ENCODE data around the gene NECTIN2. TPM values are rescaled to one million over a fixed set of nuclear protein-coding genes. Genes with fewer than 3 reads are reported as not detected.
"Not testable (repeated sequence)": the region's sequence is repeated elsewhere in the genome, so short reads cannot be mapped to it uniquely, and the experiment has no call there.

Gene NECTIN2
- total and polyA plus RNA-seq, 2 experiments from 2014 or later = 60.5 to 71.7 TPM

GRCh38 chr19:44924243-44924725 lies 78.2 kb downstream of the NECTIN2 start:
- Histone ChIP-seq H3K36me3 (ENCODE audit: low read depth) (no peaks in the 10 kb centered on the region), H3K4me2 (ENCODE audit: unreplicated experiment) (no peak overlapping the region), H3K9ac (no peak overlapping the region), H2AFZ (no peak overlapping the region), H3K4me3 (no peak overlapping the region), H3K4me1 (ENCODE audit: insufficient read depth) (peaks cover 9% of the 10 kb centered on the region), H3K27me3 (replicated peaks; ENCODE audit: insufficient read depth) (no peaks in the 10 kb centered on the region), H4K20me1 (ENCODE audit: insufficient read depth) (no peaks in the 10 kb centered on the region), H3K9me2 (ENCODE audit: insufficient read depth) (no peaks in the 10 kb centered on the region), H3K79me2 (ENCODE audit: insufficient read depth) (no peaks in the 10 kb centered on the region), H3K27ac (no peak overlapping the region), H3F3A (ENCODE audit: insufficient read depth) (no peaks in the 10 kb centered on the region), H3K9me3 (ENCODE audit: low read depth) (no peaks in the 10 kb centered on the region)
- no peak for TF ChIP-seq EZH2 (IDR thresholded peaks at IDR 0.05; ENCODE audit: insufficient read depth, poor library complexity, severe bottlenecking)
- TF ChIP-seq EZH2phosphoT487 (IDR thresholded peaks at IDR 0.05; ENCODE audit: insufficient read depth, low read depth) = no peak
- in situ Hi-C loops (cut with MboI) = no loop called here
- no peak for DNase-seq
- WGBS, 2 experiments (ENCODE audit: low coverage in 1 of 2, low lambda C conversion rate in 2 of 2, missing lambda C conversion rate in 2 of 2) = 91 to 94% methylated on average over 8 of the region's 8 CpGs

- DNase-seq = peak; percentile 44
These were observed 79.2 kb downstream of the NECTIN2 start for GRCh38 chr19:44925114-44925891.

GRCh38 chr19:44926245-44927077 lies 80.4 kb downstream of the NECTIN2 start:
- H3K9ac ChIP-seq; H3K27me3 ChIP-seq (replicated peaks; ENCODE audit: insufficient read depth); H3K4me1 ChIP-seq (ENCODE audit: insufficient read depth); H3K9me3 ChIP-seq (ENCODE audit: low read depth); in situ Hi-C loops (cut with MboI); H3K36me3 ChIP-seq (ENCODE audit: low read depth); H3K9me2 ChIP-seq (ENCODE audit: insufficient read depth); H3K27ac ChIP-seq; DNase-seq; H3K79me2 ChIP-seq (ENCODE audit: insufficient read depth); H4K20me1 ChIP-seq (ENCODE audit: insufficient read depth); H3F3A ChIP-seq (ENCODE audit: insufficient read depth): not testable (repeated sequence)
- Histone ChIP-seq H3K4me2 (ENCODE audit: unreplicated experiment) (peak overlapping the region; percentile 44), H2AFZ (peak overlapping the region; percentile 59; the same call in 1 of the 2 replicates), H3K4me3 (0 out of 2 replicates have a peak overlapping the region, but pooled peaks have one; percentile 36)
- 44 to 56% methylated on average over 9 to 18 of the region's 19 CpGs for WGBS, 2 experiments (ENCODE audit: low coverage in 1 of 2, low lambda C conversion rate in 2 of 2, missing lambda C conversion rate in 2 of 2)

More at GRCh38 chr19:44925114-44925891, 79.2 kb downstream of the NECTIN2 start:
- Histone ChIP-seq H3K27me3 (replicated peaks; ENCODE audit: insufficient read depth) (no peaks in the 10 kb centered on the region), H4K20me1 (ENCODE audit: insufficient read depth) (no peaks in the 10 kb centered on the region), H3K9ac (no peak overlapping the region), H2AFZ (peak overlapping the region; percentile 14; the same call in 1 of the 2 replicates), H3K4me1 (ENCODE audit: insufficient read depth) (peaks cover 9% of the 10 kb centered on the region), H3K27ac (no peak overlapping the region), H3K9me3 (ENCODE audit: low read depth) (no peaks in the 10 kb centered on the region), H3K79me2 (ENCODE audit: insufficient read depth) (no peaks in the 10 kb centered on the region), H3K9me2 (ENCODE audit: insufficient read depth) (no peaks in the 10 kb centered on the region), H3K36me3 (ENCODE audit: low read depth) (no peaks in the 10 kb centered on the region), H3F3A (ENCODE audit: insufficient read depth) (no peaks in the 10 kb centered on the region), H3K4me2 (ENCODE audit: unreplicated experiment) (no peak overlapping the region), H3K4me3 (no peak overlapping the region)
- 48 to 51% methylated on average over 7 to 8 of the region's 8 CpGs for WGBS, 2 experiments (ENCODE audit: low coverage in 1 of 2, low lambda C conversion rate in 2 of 2, missing lambda C conversion rate in 2 of 2)
- TF ChIP-seq EZH2 (IDR thresholded peaks at IDR 0.05; ENCODE audit: insufficient read depth, poor library complexity, severe bottlenecking) (no peak), EZH2phosphoT487 (IDR thresholded peaks at IDR 0.05; ENCODE audit: insufficient read depth, low read depth) (no peak)
- in situ Hi-C loops (cut with MboI) = no loop called here

GRCh38 chr19:44927746-44928145 lies 81.6 kb downstream of the NECTIN2 start:
- WGBS, 2 experiments (ENCODE audit: low coverage in 1 of 2, low lambda C conversion rate in 2 of 2, missing lambda C conversion rate in 2 of 2) = 22 to 25% methylated on average over 5 of the region's 5 CpGs

More at GRCh38 chr19:44927746-44928145, 81.6 kb downstream of the NECTIN2 start:
- DNase-seq = peak; percentile 27
- no peak for TF ChIP-seq EZH2phosphoT487 (IDR thresholded peaks at IDR 0.05; ENCODE audit: insufficient read depth, low read depth)
- no peak for TF ChIP-seq EZH2 (IDR thresholded peaks at IDR 0.05; ENCODE audit: insufficient read depth, poor library complexity, severe bottlenecking)
- H3K4me2 ChIP-seq (ENCODE audit: unreplicated experiment) = no peak overlapping the region
- no peaks in the 10 kb centered on the region for H3F3A ChIP-seq (ENCODE audit: insufficient read depth)
- peak overlapping the region; percentile 59; the same call in 1 of the 2 replicates for H2AFZ ChIP-seq
- H4K20me1 ChIP-seq (ENCODE audit: insufficient read depth) = no peaks in the 10 kb centered on the region
- H3K9ac ChIP-seq = no peak overlapping the region
- H3K79me2 ChIP-seq (ENCODE audit: insufficient read depth) = no peaks in the 10 kb centered on the region
- no peak overlapping the region for H3K4me3 ChIP-seq
- H3K9me3 ChIP-seq (ENCODE audit: low read depth) = no peaks in the 10 kb centered on the region
- no peaks in the 10 kb centered on the region for H3K36me3 ChIP-seq (ENCODE audit: low read depth)
- no peaks in the 10 kb centered on the region for H3K9me2 ChIP-seq (ENCODE audit: insufficient read depth)
- no peaks in the 10 kb centered on the region for H3K27me3 ChIP-seq (replicated peaks; ENCODE audit: insufficient read depth)
- no peak overlapping the region for H3K27ac ChIP-seq
- peaks cover 9% of the 10 kb centered on the region for H3K4me1 ChIP-seq (ENCODE audit: insufficient read depth)
- in situ Hi-C loops (cut with MboI) = no loop called here

Data from GM23248 (cell line).